GM12878 (cell line): ENCODE measurements around the gene WASF2. TPM values are rescaled to one million over a fixed set of nuclear protein-coding genes. Genes with fewer than 3 reads are reported as not detected.

Experiments used
- ATAC-seq: fragments of 200-7000 bp; cut with Tn5 transposase; 3 replicates; pipeline ENCODE4 v1.9.1; 2020; ENCODE audit warnings: mild to moderate bottlenecking, moderate library complexity
- BruUV-seq: library from RNA; stranded (reverse); fragments of 400-500 nt; replicated peaks from 2 replicates; lab custom pipeline; 2021; lab: Mats Ljungman, UMichigan
- CTCF ChIA-PET: fragments of 300-600 bp; sonication (Branson Sonifier 250); formaldehyde crosslinking; extraction: SDS; loops from one replicate; lab custom pipeline; 2021; ENCODE audit warnings: inconsistent platforms; lab: Yijun Ruan, JAX
- POLR2A ChIA-PET: fragments of 350-600 bp; formaldehyde crosslinking; extraction: SDS; loops from one replicate; lab custom pipeline; 2021; ENCODE audit warnings: inconsistent platforms; lab: Charles Lee
- RAD21 ChIA-PET: fragments of 300-600 bp; sonication (Branson Sonifier 250); formaldehyde crosslinking; loops from one replicate; lab custom pipeline; 2023; ENCODE audit warnings: antibody characterized with exemption; ENCODE audit not compliant: unreplicated experiment; lab: Charles Lee
- SMC1A ChIA-PET: fragments of 300-600 bp; sonication (Branson Sonifier 250); formaldehyde crosslinking; loops from one replicate; lab custom pipeline; 2023; ENCODE audit not compliant: unreplicated experiment, uncharacterized antibody; lab: Charles Lee
- DNase-seq: peaks from one replicate; pipeline ENCODE4 v3.0.0-alpha.2; 2011; ENCODE audit warnings: low read depth, low spot score
- FAIRE-seq: peaks from 3 replicates; lab custom pipeline; 2011; peaks lifted over from hg19 to GRCh38; lab: Jason Lieb, UNC
- H2AFZ ChIP-seq: 2 replicates; pipeline ENCODE4 v1.6.0; 2011; ENCODE audit warnings: low read depth, low read length, control low read depth; ENCODE audit not compliant: control insufficient read depth
- H3K27ac ChIP-seq: 2 replicates; pipeline ENCODE4 v1.5.1; 2011; ENCODE audit warnings: control low read depth; ENCODE audit not compliant: control insufficient read depth, insufficient read depth
- H3K27me3 ChIP-seq, 2 experiments: replicated peaks in 1 of 2; 2 replicates each; pipeline versions ENCODE4 v1.6.0 to v1.6.1; 2011; ENCODE audit warnings: low read length in 1 of 2; ENCODE audit not compliant: control insufficient read depth in 2 of 2, insufficient read depth in 2 of 2
- H3K36me3 ChIP-seq, 2 experiments: 2 replicates each; pipeline ENCODE4 v1.5.1; 2011; ENCODE audit warnings: low read length in 1 of 2; ENCODE audit not compliant: control insufficient read depth in 2 of 2, insufficient read depth in 2 of 2
- H3K4me1 ChIP-seq: 2 replicates; pipeline ENCODE4 v1.6.1; 2011; ENCODE audit warnings: mild to moderate bottlenecking, low read length, moderate library complexity, mixed read lengths; ENCODE audit not compliant: control insufficient read depth, insufficient read depth
- H3K4me2 ChIP-seq: 2 replicates; pipeline ENCODE4 v1.6.0; 2011; ENCODE audit warnings: control low read depth; ENCODE audit not compliant: control insufficient read depth, insufficient read depth
- H3K4me3 ChIP-seq: fragments of 200-600 bp; sonication (generic); 2 replicates; pipeline ENCODE4 v1.5.1; 2016
- H3K79me2 ChIP-seq: 2 replicates; pipeline ENCODE4 v1.6.0; 2011; ENCODE audit warnings: low read length; ENCODE audit not compliant: control insufficient read depth, insufficient read depth
- H3K9ac ChIP-seq: 2 replicates; pipeline ENCODE4 v1.8.0; 2011; ENCODE audit warnings: low read length, control low read depth, mixed read lengths; ENCODE audit not compliant: control insufficient read depth, insufficient read depth
- H3K9me3 ChIP-seq: replicated peaks from 3 replicates; pipeline ENCODE4 v1.5.1; 2011; ENCODE audit warnings: mild to moderate bottlenecking, low read length; ENCODE audit not compliant: control insufficient read depth, insufficient read depth
- H4K20me1 ChIP-seq: 2 replicates; pipeline ENCODE4 v1.6.0; 2011; ENCODE audit not compliant: control insufficient read depth, insufficient read depth
- BHLHE40 ChIP-seq, 2 experiments: fragments of 450-650 bp in 1 of 2; IDR thresholded peaks; 2 replicates each; pipeline ENCODE4 v1.6.1; 2011 to 2017; ENCODE audit warnings: low read depth in 2 of 2, borderline replicate concordance in 1 of 2, improper control_type of control experiment in 1 of 2, low read length in 1 of 2, mild to moderate bottlenecking in 1 of 2
- MLLT1 ChIP-seq: fragments of 450-650 bp; IDR thresholded peaks from 2 replicates; pipeline ENCODE4 v1.6.1; 2016; ENCODE audit warnings: mild to moderate bottlenecking
- NFIC ChIP-seq: IDR thresholded peaks from 2 replicates; pipeline ENCODE4 v1.6.1; 2012; ENCODE audit warnings: low read depth, mild to moderate bottlenecking, inconsistent platforms, low read length, moderate library complexity
- WGBS: methylation state at CpG from one replicate; pipeline ENCODE4 v1.1.6; 2016; ENCODE audit warnings: low lambda C conversion rate; ENCODE audit not compliant: insufficient replicate concordance, insufficient coverage; ENCODE audit errors: missing lambda C conversion rate; 5-methylcytosine and 5-hydroxymethylcytosine counted together
- in situ Hi-C: fragments of 300-500 bp; cut with MboI; formaldehyde crosslinking; loops from 9 replicates; pipeline ENCODE4 v1.14.3; 2018; ENCODE audit warnings: mixed read lengths
- intact Hi-C: fragments of 100-400 bp; cut with micrococcal nuclease; formaldehyde crosslinking; loops from one replicate; pipeline ENCODE4 v1.14.2; 2022; ENCODE audit not compliant: unreplicated experiment
- polyA plus RNA-seq, 11 experiments: library from polyadenylated mRNA; depleted of rRNA in 4 of 11; unstranded in 6 of 11; stranded (reverse) in 5 of 11; fragments of >200 nt; fragmentation: Nextera tagmentation in 4 of 11; fragmentation: Illumina TruSeq in 1 of 11; extraction: Ambion mirVana in 4 of 11; extraction: Trizol in 1 of 11; gene quantifications; 1 replicate in 1 of 11; 2 replicates in 10 of 11; pipeline versions ENCODE4 v1.2.1 to v1.2.3, GENCODE V29; 2011 to 2016; ENCODE audit warnings: inconsistent platforms in 2 of 11, missing spikeins in 2 of 11, low read depth in 1 of 11
- total RNA-seq, 4 experiments: library from RNA; depleted of rRNA in 3 of 4; stranded (reverse); fragments of >200 nt in 3 of 4; fragmentation: Illumina TruSeq in 1 of 4; extraction: Trizol in 1 of 4; gene quantifications; 2 replicates each; pipeline versions ENCODE4 v1.2.1 to v1.2.3, GENCODE V29; 2013 to 2021

Gene WASF2
- total and polyA plus RNA-seq, 10 of the 15 experiments (the other 5 are each of a cell fraction or from before 2014, with no cell fraction given) = 7.0 to 111 (median 37.1) TPM

- intact Hi-C loops = no loop called here
- no peak for FAIRE-seq
- CTCF ChIA-PET = interaction anchor here (1.7 kb wide), 1 partner anchor 9 kb away, joined by 7 read pairs; no protein-coding TSS in a partner anchor
Observed at GRCh38 chr1:27454610-27455009, 35.4 kb downstream of the WASF2 start.

GRCh38 chr1:27451343-27451742 is 38.6 kb downstream of the WASF2 start:
- FAIRE-seq (no peak), ATAC-seq (no peak), DNase-seq (no peak)
- intact Hi-C loops = no loop called here
- H3K4me2 ChIP-seq = no peak overlapping the region
- no peaks in the 10 kb centered on the region for H3K9me3 ChIP-seq
- TF ChIP-seq NFIC (no peak), MLLT1 (no peak)
- H2AFZ ChIP-seq = no peak overlapping the region
- in situ Hi-C loops = no loop called here
- H3K36me3 ChIP-seq = peaks cover 2 to 8% of the 10 kb centered on the region in 2 experiments
- ChIA-PET POLR2A (interaction anchor here (0.7 to 1.9 kb wide), 4 partner anchors 8 to 74 kb away, joined by 3 to 13 read pairs (median 4); no protein-coding TSS in a partner anchor), SMC1A (interaction anchor here (0.9 to 24.6 kb wide), 8 partner anchors 8 to 32 kb away, joined by 3 to 470 read pairs (median 4); no protein-coding TSS in a partner anchor), CTCF (interaction anchor here (0.9 to 3.1 kb wide), 3 partner anchors 13 to 15 kb away, joined by 3 to 15 read pairs (median 5); no protein-coding TSS in a partner anchor), RAD21 (interaction anchor here (1.2 kb wide), 1 partner anchor 12 kb away, joined by 5 read pairs; no protein-coding TSS in a partner anchor)
- H3K27me3 ChIP-seq = no peaks in the 10 kb centered on the region
- H3K79me2 ChIP-seq = peaks cover 49% of the 10 kb centered on the region
- no peak overlapping the region for H3K9ac ChIP-seq
- no peak overlapping the region for H3K4me3 ChIP-seq
- BruUV-seq = no TSS peak
- WGBS = 90% methylated on average over 1 of the region's 1 CpG
- no peak overlapping the region for H3K27ac ChIP-seq
- H3K4me1 ChIP-seq = peaks cover 32% of the 10 kb centered on the region
- no peaks in the 10 kb centered on the region for H4K20me1 ChIP-seq

More at GRCh38 chr1:27454610-27455009, 35.4 kb downstream of the WASF2 start:
- Histone ChIP-seq H2AFZ (no peak overlapping the region), H4K20me1 (no peaks in the 10 kb centered on the region), H3K4me3 (no peak overlapping the region), H3K9me3 (no peaks in the 10 kb centered on the region), H3K27me3 (no peaks in the 10 kb centered on the region), H3K36me3 (peaks cover 0 to 8% of the 10 kb centered on the region in 2 experiments; a peak in 3 of 4 replicates), H3K4me2 (no peak overlapping the region), H3K79me2 (peaks cover 49% of the 10 kb centered on the region), H3K27ac (no peak overlapping the region), H3K4me1 (peaks cover 10% of the 10 kb centered on the region), H3K9ac (no peak overlapping the region)
- no TSS peak for BruUV-seq
- no peak for ATAC-seq
- no peak for TF ChIP-seq BHLHE40 (IDR thresholded peaks at IDR 0.05; ENCODE audit: borderline replicate concordance in 1 of 2, low read depth in 2 of 2, low read length in 1 of 2)
- RAD21 ChIA-PET = no interaction called here
- in situ Hi-C loops = no loop called here
- POLR2A ChIA-PET = interaction anchor here (0.6 to 1.7 kb wide), 4 partner anchors 13 to 648 kb away, joined by 5 to 6 read pairs (median 6); partner anchors contain the start of gene WASF2
- SMC1A ChIA-PET = interaction anchor here (1.6 to 24.6 kb wide), 3 partner anchors 11 to 34 kb away, joined by 5 to 470 read pairs (median 21); no protein-coding TSS in a partner anchor
- 94% methylated on average over 4 of the region's 4 CpGs for whole genome bisulfite sequencing
- no peak for DNase-seq
